GM21737 (cell line): ENCODE measurements around the gene ADCYAP1R1.

Source experiments
- ATAC-seq: cut with Tn5 transposase; IDR thresholded peaks from one replicate; pipeline ENCODE4 v1.9.1; 2021; ENCODE audit warnings: mild to moderate bottlenecking, moderate library complexity; ENCODE audit not compliant: unreplicated experiment

Gene ADCYAP1R1

DNA sequence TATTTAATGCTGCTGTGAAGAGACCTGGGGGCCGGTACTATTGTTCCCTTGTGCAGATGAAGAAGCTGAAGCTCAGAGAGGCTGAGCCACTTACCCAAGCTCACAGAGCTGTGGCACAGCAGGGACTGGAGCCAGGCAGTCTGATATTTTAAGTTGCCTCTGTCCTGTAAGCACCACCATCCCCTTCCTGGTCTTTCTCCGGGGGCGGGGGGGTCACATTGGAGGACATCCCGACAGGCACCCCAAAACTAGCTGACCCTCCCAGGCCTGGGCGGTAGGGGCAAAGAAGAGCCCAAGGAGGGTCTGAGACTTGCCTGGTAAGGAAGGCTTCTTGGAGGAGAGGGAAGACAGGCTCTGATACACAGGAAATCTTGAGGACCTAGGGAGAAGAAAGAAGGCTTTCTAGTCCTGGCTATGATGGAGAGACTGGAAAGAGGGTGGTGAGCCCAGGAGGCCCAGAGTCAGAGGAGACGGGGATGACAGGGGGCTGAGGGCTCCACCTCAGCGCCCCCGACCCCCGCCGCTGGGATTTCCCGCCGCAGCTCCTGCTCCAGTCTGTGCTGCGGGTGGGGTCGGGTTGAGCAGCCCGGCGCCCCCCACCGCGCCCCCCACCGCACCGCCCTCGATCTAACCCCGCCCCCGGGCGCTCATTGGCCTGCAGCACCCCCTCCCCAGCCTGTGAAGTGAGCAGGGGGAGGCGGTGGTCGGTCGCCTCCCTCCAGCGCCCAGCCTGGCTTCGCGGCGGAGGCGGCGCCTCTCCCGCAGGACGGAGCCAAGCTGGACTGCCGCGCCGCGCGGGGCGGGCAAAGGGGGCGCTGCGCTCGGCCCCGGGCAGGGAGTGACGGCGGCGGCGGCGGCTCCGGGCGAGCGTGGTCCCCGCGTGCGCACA lies at the start of gene ADCYAP1R1:
ADCYAP1R1 (plus strand) TSS at position 711 of the 889 bp plus-strand sequence. CDS start 10,957 bp downstream, outside the sequence.
- no peak for ATAC-seq

- ATAC-seq = no peak
Measured at GRCh38 chr7:31003097-31003496, 49.0 kb upstream of the ADCYAP1R1 start.

DNA sequence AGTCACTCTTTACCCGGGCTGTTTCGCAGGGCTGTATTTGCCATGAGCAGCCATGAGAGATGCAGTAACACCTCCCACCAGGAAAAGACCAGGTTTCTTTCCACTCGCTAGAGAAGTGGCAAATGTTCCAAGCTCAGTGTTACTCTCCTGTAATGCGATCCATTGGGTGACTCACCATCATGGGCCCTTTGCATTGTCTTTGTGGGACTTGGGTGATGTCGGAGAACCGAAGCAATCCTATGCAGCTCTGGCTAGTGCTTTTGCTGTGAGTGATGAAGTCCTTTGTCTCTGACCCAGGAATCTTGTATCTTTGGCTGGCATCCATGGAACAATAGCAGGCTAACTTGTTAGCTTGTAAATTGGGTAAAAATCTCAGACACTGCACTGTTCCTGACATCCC lies 48.4 kb upstream of the ADCYAP1R1 start:
- no peak for ATAC-seq

DNA sequence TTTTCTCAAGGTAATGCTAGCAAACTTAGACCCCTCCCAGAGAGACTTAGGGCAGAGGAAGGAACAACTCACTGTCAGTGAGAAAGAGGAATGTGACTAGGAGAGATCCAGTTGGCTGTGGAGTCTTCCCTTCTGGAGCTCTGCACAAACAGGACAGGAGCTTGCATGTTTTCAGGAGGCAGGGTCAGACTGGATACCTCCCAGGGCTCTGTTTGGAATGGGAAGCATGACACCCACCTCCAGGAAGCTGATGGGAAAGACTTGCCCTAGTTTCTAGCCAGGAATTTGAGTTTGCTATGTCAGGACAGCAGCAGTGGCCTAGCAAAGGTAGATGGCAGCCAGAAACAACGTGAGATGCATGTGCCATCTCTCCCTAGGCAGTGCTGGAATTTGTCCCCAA lies 47.7 kb upstream of the ADCYAP1R1 start:
- no peak for ATAC-seq

DNA sequence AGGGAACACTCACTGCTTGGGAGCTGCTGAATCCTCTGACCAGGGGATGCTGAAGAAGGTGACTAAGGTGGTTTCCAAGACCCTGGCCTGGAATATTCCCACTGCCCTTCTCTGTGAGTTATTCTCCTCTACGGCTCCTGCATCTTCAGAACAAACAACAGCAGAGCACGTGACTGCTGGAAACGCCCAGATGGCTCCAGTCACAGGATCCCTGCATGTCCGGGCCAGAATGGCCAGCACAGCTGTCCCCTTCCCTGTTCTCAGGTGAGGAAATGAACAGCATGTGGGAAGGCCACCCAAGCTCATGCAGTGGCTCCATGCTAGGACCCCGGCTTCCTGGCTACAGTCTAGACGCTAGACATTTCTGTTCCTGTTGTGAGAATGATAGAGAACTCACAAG lies 45.3 kb upstream of the ADCYAP1R1 start:
- no peak for ATAC-seq

- no peak for ATAC-seq
Measured at GRCh38 chr7:31007634-31008033, 44.5 kb upstream of the ADCYAP1R1 start.

- ATAC-seq = no peak
Measured at GRCh38 chr7:31014826-31015225, 37.3 kb upstream of the ADCYAP1R1 start.

GRCh38 chr7:31017032-31017675 lies 35.0 kb upstream of the ADCYAP1R1 start:
- ATAC-seq = no peak

- no peak for ATAC-seq
Measured at GRCh38 chr7:31017721-31018120, 34.4 kb upstream of the ADCYAP1R1 start.

DNA sequence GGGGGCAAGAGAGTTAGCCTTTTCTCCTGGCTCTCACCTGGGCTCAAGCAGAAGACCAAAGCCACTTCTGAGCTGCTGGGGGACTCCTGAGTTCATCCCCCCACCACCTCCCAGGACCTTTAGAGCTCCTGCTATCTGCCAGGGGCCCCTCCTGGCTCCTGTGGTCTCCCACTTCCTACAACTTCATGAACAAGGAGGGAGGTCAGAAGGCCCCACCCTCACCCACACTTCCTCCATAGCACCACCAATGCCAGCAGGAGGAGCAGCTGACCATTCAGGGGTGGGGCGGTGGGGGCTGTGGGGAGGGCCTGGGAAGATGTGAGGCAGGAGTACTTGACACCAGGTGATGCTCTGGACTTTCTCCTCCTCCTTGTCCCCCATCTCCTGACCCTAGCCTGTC lies 32.6 kb upstream of the ADCYAP1R1 start:
- no peak for ATAC-seq

- no peak for ATAC-seq
Measured at GRCh38 chr7:31020161-31020560, 31.9 kb upstream of the ADCYAP1R1 start.

GRCh38 chr7:31020652-31021051 lies 31.5 kb upstream of the ADCYAP1R1 start:
- ATAC-seq = no peak

GRCh38 chr7:31022117-31022516 lies 30.0 kb upstream of the ADCYAP1R1 start:
- no peak for ATAC-seq

DNA sequence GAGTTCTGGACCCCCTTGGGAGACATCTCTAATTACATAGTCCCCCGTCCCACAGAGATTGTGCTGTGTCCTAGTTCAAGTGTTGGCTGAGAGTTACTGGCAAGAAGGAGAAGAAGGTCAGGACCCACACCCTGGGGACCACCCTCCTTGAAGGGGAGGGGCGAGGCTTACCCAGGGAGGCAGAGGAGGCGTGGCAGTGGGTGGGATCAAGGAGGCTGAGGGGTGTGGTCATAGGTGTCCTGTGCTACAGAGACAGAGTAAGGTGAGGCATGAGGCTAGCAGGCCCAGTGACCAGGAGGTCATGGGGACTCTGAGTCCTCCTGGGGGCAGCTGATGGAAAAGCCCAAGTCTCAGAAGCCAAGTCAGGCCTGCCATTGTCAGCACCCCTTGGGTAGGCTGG lies 29.4 kb upstream of the ADCYAP1R1 start:
- no peak for ATAC-seq

DNA sequence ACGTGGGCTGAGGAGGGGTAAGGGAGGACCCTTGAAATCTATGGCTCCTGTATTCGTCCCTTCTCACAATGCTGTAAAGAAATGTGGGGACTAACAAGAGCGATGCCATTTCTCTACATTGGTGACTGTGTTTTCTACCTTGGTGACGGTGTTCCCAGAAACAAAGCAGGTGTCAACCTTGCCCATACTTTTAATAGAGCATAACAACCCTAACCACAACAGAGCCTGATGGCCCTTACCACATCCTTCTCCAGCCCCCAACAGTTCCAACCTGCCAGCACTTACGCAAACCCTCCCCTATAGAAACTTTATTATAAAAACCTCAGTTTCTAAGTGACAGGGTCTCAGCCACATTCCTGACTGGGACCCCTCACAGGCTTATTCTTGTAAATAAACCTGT lies 28.2 kb upstream of the ADCYAP1R1 start:
- ATAC-seq = no peak

- ATAC-seq = no peak
Measured at GRCh38 chr7:31027161-31027965, 24.7 kb upstream of the ADCYAP1R1 start.

- ATAC-seq = no peak
Measured at GRCh38 chr7:31028006-31028405, 24.1 kb upstream of the ADCYAP1R1 start.

GRCh38 chr7:31028417-31028992 lies 23.6 kb upstream of the ADCYAP1R1 start:
- ATAC-seq = no peak

GRCh38 chr7:31029251-31030042 lies 22.7 kb upstream of the ADCYAP1R1 start:
- ATAC-seq = no peak

DNA sequence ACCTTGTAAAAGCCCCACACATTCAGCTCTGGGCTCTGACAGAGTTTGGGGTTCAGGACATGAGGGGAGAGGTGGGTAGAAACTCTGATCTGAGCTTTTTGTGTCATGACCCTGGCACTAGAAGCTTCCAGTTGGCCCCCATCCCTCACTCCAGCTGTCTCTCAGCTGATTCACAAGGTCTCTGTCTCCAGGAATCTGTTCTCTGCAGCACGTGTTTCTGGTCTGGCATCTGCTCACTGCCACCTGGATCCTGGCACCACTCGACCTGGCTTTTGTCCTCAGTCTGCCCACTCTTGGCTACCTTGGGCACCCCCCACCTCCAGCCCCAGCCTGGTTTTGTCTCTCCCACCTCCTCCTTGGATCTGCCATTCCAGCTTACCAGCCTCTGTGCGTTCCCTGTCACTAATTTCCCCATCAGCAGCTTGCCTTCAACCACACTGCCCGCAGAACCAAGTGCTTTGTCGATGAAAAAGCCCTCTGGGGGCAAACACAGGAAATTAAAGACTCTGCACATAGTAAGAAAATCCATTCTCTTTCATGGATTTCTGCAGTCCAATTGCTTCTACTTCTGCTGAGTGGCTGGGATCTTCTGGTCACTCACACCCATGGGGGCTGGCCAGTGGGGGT lies 18.3 kb upstream of the ADCYAP1R1 start:
- no peak for ATAC-seq
